HCT116 (cell line): ENCODE measurements around the gene VSTM2B. TPM values are rescaled to one million over a fixed set of nuclear protein-coding genes. Genes with fewer than 3 reads are reported as not detected.

Source experiments
- ATAC-seq: fragments of 200-7000 bp; cut with Tn5 transposase; 2 replicates; pipeline ENCODE4 v1.9.1; 2020; ENCODE audit warnings: mild to moderate bottlenecking, moderate library complexity
- BruUV-seq: library from RNA; stranded (reverse); fragments of 400-500 nt; replicated peaks from 2 replicates; lab custom pipeline; 2021; lab: Mats Ljungman, UMichigan
- CTCF ChIA-PET: fragments of 300-600 bp; sonication (Branson Sonifier 250); formaldehyde crosslinking; loops from one replicate; lab custom pipeline; 2021; ENCODE audit warnings: antibody characterized with exemption; lab: Charles Lee
- POLR2A ChIA-PET: fragments of 300-600, 350-600 bp; sonication (Branson Sonifier 250); formaldehyde crosslinking; loops from one replicate; lab custom pipeline; 2021; ENCODE audit warnings: antibody characterized with exemption; lab: Charles Lee
- RAD21 ChIA-PET, 2 experiments: fragments of 300-600 bp; sonication (Branson Sonifier 250); formaldehyde crosslinking; loops; one replicate each; lab custom pipeline; 2023; ENCODE audit warnings: low total read pairs in 2 of 2; ENCODE audit not compliant: uncharacterized antibody in 2 of 2, unreplicated experiment in 2 of 2, low non-redundant PET in 1 of 2; lab: Charles Lee
- DNase-seq: peaks from one replicate; pipeline ENCODE4 v3.0.0-alpha.2; 2010; ENCODE audit warnings: low read depth, low spot score
- H2AFZ ChIP-seq: fragments of 200-600 bp; shearing (Covaris generic), sonication (generic); 2 replicates; pipeline ENCODE4 v1.6.1; 2017; ENCODE audit warnings: low read depth, mixed run types, mixed read lengths, antibody characterized with exemption, low read length; ENCODE audit not compliant: poor library complexity, severe bottlenecking
- H3K27ac ChIP-seq: 2 replicates; pipeline ENCODE4 v1.5.1; 2012; ENCODE audit warnings: low read depth, low read length
- H3K27me3 ChIP-seq: fragments of 200-600 bp; sonication (generic); 2 replicates; pipeline ENCODE4 v1.6.1; 2016; ENCODE audit warnings: mixed run types, low read length, mixed read lengths; ENCODE audit not compliant: insufficient read depth
- H3K36me3 ChIP-seq, 2 experiments: fragments of 200-500 bp in 1 of 2; fragments of 200-600 bp in 1 of 2; sonication (Bioruptor generic) in 1 of 2; sonication (generic) in 1 of 2; 2 replicates each; pipeline versions ENCODE4 v1.5.1 to v1.6.1; 2014 to 2016; ENCODE audit warnings: low read length in 2 of 2, inconsistent platforms in 1 of 2, mixed read lengths in 1 of 2, mixed run types in 1 of 2; ENCODE audit not compliant: insufficient read depth in 2 of 2, control insufficient read depth in 1 of 2
- H3K4me1 ChIP-seq, 2 experiments: fragments of 200-600 bp in 1 of 2; sonication (generic) in 1 of 2; 2 replicates each; pipeline versions ENCODE4 v1.5.1 to v1.6.1; 2012 to 2017; ENCODE audit warnings: low read length in 2 of 2, inconsistent platforms in 1 of 2, mild to moderate bottlenecking in 1 of 2, mixed read lengths in 1 of 2, mixed run types in 1 of 2, moderate library complexity in 1 of 2; ENCODE audit not compliant: insufficient read depth in 2 of 2, control insufficient read depth in 1 of 2
- H3K4me2 ChIP-seq: fragments of 200-600 bp; sonication (generic); 2 replicates; pipeline ENCODE4 v1.6.1; 2017; ENCODE audit warnings: mixed run types, low read length, mixed read lengths
- H3K4me3 ChIP-seq, 2 experiments: fragments of 200-600 bp in 1 of 2; sonication (generic) in 1 of 2; replicated peaks in 1 of 2; 2 replicates each; pipeline ENCODE4 v1.5.1; 2011 to 2016; ENCODE audit warnings: low read length in 2 of 2, control low read depth in 1 of 2, low read depth in 1 of 2, mild to moderate bottlenecking in 1 of 2, mixed read lengths in 1 of 2, mixed run types in 1 of 2
- H3K79me2 ChIP-seq: fragments of 200-600 bp; sonication (generic); 2 replicates; pipeline ENCODE4 v1.6.1; 2017; ENCODE audit warnings: mild to moderate bottlenecking, mixed run types, low read length, moderate library complexity, mixed read lengths; ENCODE audit not compliant: insufficient read depth
- H3K9ac ChIP-seq: fragments of 200-600 bp; sonication (generic); 2 replicates; pipeline ENCODE4 v1.6.1; 2016; ENCODE audit warnings: low read length, mixed read lengths
- H3K9me2 ChIP-seq: fragments of 200-600 bp; sonication (generic), shearing (Covaris generic); 2 replicates; pipeline ENCODE4 v1.6.1; 2017; ENCODE audit warnings: mixed run types, mild to moderate bottlenecking, moderate library complexity; ENCODE audit not compliant: insufficient read depth
- H3K9me3 ChIP-seq, 2 experiments: fragments of 200-500 bp in 1 of 2; fragments of 200-600 bp in 1 of 2; sonication (Bioruptor generic) in 1 of 2; sonication (generic) in 1 of 2; 2 replicates each; pipeline ENCODE4 v1.6.1; 2014 to 2017; ENCODE audit warnings: low read length in 2 of 2, mixed read lengths in 2 of 2, inconsistent platforms in 1 of 2, low read depth in 1 of 2, mild to moderate bottlenecking in 1 of 2, mixed run types in 1 of 2, moderate library complexity in 1 of 2; ENCODE audit not compliant: control insufficient read depth in 1 of 2, insufficient read depth in 1 of 2
- H4K20me1 ChIP-seq: fragments of 200-600 bp; sonication (generic), shearing (Covaris generic); 2 replicates; pipeline ENCODE4 v1.6.1; 2017; ENCODE audit warnings: mixed run types, mild to moderate bottlenecking, moderate library complexity; ENCODE audit not compliant: insufficient read depth
- EGR1 ChIP-seq: IDR thresholded peaks from 2 replicates; pipeline ENCODE4 v1.6.1; 2012; ENCODE audit warnings: low read depth
- EZH2phosphoT487 ChIP-seq: fragments of 200-600 bp; IDR thresholded peaks from 2 replicates; pipeline ENCODE4 v1.6.1; 2018; ENCODE audit warnings: antibody characterized with exemption, borderline replicate concordance
- POLR2A ChIP-seq: IDR thresholded peaks from 2 replicates; pipeline ENCODE4 v1.7.0; 2011; ENCODE audit warnings: borderline replicate concordance; ENCODE audit not compliant: insufficient read depth, insufficient read length; ENCODE audit errors: extremely low read depth
- POLR2AphosphoS5 ChIP-seq: IDR thresholded peaks from 2 replicates; pipeline ENCODE4 v1.6.1; 2011; ENCODE audit warnings: mild to moderate bottlenecking, low read depth, low read length, moderate library complexity
- RAD21 ChIP-seq: IDR thresholded peaks from 2 replicates; pipeline ENCODE4 v1.6.1; 2012; ENCODE audit warnings: low read depth, mild to moderate bottlenecking
- REST ChIP-seq: IDR thresholded peaks from 2 replicates; pipeline ENCODE4 v1.6.1; 2012; ENCODE audit warnings: low read depth
- ZFX ChIP-seq: fragments of 450-650 bp; IDR thresholded peaks from 2 replicates; pipeline ENCODE4 v1.6.1; 2017
- ZNF274 ChIP-seq: fragments of 200-500 bp; sonication (Bioruptor generic); IDR thresholded peaks from 2 replicates; pipeline ENCODE4 v1.6.1; 2014; ENCODE audit warnings: mild to moderate bottlenecking, low read depth, low read length, inconsistent platforms
- intact Hi-C: fragments of 100-400 bp; cut with micrococcal nuclease; formaldehyde crosslinking; loops from 2 replicates; pipeline ENCODE4 v1.10.0; 2022
- total RNA-seq: library from RNA; stranded (reverse); gene quantifications from one replicate; pipeline ENCODE4 v1.2.1, GENCODE V29; 2021; ENCODE audit not compliant: unreplicated experiment
- TF ChIP-seq, protein P1 (sequence below): IDR thresholded peaks from 2 replicates; pipeline ENCODE4 v1.6.1; 2012
- TF ChIP-seq, protein P2 (sequence below): IDR thresholded peaks from 2 replicates; pipeline ENCODE4 v1.6.1; 2012
- TF ChIP-seq, protein P3 (sequence below), 3 experiments: fragments of 200-600 bp in 1 of 3; sonication (generic) in 1 of 3; IDR thresholded peaks in 2 of 3; conservative IDR thresholded peaks in 1 of 3; 2 replicates each; pipeline ENCODE4 v1.5.1; 2012 to 2017; ENCODE audit warnings: low read depth in 2 of 3, low read length in 2 of 3, antibody characterized with exemption in 1 of 3, borderline replicate concordance in 1 of 3, control low read depth in 1 of 3, mild to moderate bottlenecking in 1 of 3, mixed read lengths in 1 of 3, mixed run types in 1 of 3, moderate library complexity in 1 of 3; ENCODE audit not compliant: insufficient read depth in 1 of 3

Gene VSTM2B
- total RNA-seq, 1 experiment from 2014 or later: not detected

DNA sequence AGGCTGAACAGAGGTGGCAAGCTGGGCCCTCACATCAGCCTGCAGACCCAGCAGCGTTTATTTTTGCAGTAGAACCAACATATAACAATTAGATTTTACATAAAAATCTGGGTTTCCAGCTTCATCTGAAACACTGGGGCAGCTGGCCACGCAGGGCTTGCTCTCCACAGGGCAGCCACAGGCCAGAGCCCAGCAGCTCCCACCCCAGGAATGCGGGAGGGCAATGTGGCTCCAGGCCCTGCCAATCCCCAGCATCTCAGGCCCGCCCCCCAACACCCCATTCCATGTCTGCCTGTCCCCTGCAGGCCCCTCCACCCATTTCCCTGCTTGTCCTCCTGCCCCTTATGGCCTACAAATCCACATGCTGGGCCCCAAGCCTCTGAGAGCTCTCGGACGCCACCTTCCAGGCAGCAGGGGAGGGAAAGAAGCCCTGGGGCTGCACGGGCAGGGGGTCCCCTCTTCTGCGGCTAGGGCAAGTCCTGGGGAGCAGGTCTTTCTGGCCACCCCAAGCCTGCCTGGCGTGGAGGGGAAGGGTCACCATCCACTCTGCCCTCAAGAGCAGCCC lies 15.0 kb upstream of the VSTM2B start:
- H3K27ac ChIP-seq: no peak overlapping the region
- DNase-seq: no peak
- no peaks in the 10 kb centered on the region for H3K36me3 ChIP-seq
- no TSS peak for BruUV-seq
- H3K27me3 ChIP-seq: 0 out of 2 replicates have a peak, but pooled peaks cover 2% of the 10 kb centered on the region
- TF ChIP-seq REST: no peak
- TF ChIP-seq EGR1: no peak
- TF ChIP-seq EZH2phosphoT487: no peak
- no peak for TF ChIP-seq POLR2A
- TF ChIP-seq, protein P1, sequence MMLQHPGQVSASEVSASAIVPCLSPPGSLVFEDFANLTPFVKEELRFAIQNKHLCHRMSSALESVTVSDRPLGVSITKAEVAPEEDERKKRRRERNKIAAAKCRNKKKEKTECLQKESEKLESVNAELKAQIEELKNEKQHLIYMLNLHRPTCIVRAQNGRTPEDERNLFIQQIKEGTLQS: no peak
- no peak for TF ChIP-seq ZNF274
- TF ChIP-seq RAD21: no peak
- TF ChIP-seq, protein P2, sequence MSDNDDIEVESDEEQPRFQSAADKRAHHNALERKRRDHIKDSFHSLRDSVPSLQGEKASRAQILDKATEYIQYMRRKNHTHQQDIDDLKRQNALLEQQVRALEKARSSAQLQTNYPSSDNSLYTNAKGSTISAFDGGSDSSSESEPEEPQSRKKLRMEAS: no peak
- TF ChIP-seq, protein P3, sequence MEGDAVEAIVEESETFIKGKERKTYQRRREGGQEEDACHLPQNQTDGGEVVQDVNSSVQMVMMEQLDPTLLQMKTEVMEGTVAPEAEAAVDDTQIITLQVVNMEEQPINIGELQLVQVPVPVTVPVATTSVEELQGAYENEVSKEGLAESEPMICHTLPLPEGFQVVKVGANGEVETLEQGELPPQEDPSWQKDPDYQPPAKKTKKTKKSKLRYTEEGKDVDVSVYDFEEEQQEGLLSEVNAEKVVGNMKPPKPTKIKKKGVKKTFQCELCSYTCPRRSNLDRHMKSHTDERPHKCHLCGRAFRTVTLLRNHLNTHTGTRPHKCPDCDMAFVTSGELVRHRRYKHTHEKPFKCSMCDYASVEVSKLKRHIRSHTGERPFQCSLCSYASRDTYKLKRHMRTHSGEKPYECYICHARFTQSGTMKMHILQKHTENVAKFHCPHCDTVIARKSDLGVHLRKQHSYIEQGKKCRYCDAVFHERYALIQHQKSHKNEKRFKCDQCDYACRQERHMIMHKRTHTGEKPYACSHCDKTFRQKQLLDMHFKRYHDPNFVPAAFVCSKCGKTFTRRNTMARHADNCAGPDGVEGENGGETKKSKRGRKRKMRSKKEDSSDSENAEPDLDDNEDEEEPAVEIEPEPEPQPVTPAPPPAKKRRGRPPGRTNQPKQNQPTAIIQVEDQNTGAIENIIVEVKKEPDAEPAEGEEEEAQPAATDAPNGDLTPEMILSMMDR (IDR thresholded peaks at IDR 0.05 in 2 of 3, conservative IDR thresholded peaks at IDR 0.05 in 1 of 3; ENCODE audit: borderline replicate concordance in 1 of 3, insufficient read depth in 1 of 3, low read depth in 2 of 3, low read length in 2 of 3): no peak
- TF ChIP-seq ZFX: no peak
- no peak for TF ChIP-seq POLR2AphosphoS5
- intact Hi-C loops: no loop called here
- ATAC-seq: no peak
- H4K20me1 ChIP-seq: no peaks in the 10 kb centered on the region
- H3K9me3 ChIP-seq: no peaks in the 10 kb centered on the region
- ChIA-PET CTCF (no interaction called here), RAD21 (no interaction called here), POLR2A (no interaction called here)
- no peak overlapping the region for H3K4me3 ChIP-seq
- H3K4me1 ChIP-seq: no peaks in the 10 kb centered on the region
- no peak overlapping the region for H3K4me2 ChIP-seq
- H3K79me2 ChIP-seq: no peaks in the 10 kb centered on the region
- no peaks in the 10 kb centered on the region for H3K9me2 ChIP-seq
- H3K9ac ChIP-seq: no peak overlapping the region
- H2AFZ ChIP-seq: no peak overlapping the region
